Renal cortex interstitium (tissue), 11 donors: Measurements from ENCODE around the gene NFIX. TPM values are rescaled to one million over a fixed set of nuclear protein-coding genes. Genes with fewer than 3 reads are reported as not detected.

Source experiments
- DNase-seq, 11 donors: peaks; one replicate each; pipeline ENCODE4 v3.0.0-alpha.2; 2013; ENCODE audit warnings: low read depth in 9 of 11, low spot score in 4 of 11; ENCODE audit errors: extremely low read depth in 1 of 11
- polyA plus RNA-seq, 3 donors: library from polyadenylated mRNA; unstranded; fragments of 120-200 nt; gene quantifications; one replicate each; pipeline ENCODE4 v1.2.1, GENCODE V29; 2013; ENCODE audit not compliant: insufficient read length in 3 of 3

NFIX gene
- polyA plus RNA-seq, 3 donors, result 12.0 to 21.6 (median 21.3) TPM

DNA sequence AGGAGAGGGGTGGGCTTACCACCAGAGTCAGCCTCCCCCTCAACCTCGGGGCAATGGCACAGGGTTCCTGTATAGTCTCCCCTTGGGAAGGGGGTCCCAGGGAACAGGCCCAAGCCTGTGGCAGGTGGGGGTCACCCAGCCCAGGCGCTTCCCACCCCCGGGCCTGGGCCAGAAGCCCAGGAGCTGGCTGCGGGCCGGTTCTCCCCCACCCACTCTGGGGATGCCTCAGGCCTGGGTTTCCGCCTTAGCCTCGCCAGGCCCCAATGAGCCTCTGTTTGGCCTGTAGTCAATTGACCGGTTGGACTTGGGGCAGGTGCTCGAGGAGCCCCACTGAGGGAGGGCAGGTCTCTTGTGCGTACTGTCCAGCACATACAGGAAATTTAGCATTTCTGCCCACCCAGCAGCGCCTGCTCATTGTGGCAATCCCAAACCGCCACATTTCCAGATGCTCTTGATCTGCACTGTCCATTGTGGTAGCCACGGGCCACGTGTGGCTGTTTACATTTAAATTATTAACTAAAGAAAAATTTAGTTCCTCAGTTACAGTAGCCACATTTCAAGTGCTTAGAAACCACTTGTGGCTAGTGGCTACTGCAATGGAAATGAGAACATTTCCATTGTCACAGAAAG, 97.4 kb downstream of the NFIX start:
- no peak for DNase-seq

DNA sequence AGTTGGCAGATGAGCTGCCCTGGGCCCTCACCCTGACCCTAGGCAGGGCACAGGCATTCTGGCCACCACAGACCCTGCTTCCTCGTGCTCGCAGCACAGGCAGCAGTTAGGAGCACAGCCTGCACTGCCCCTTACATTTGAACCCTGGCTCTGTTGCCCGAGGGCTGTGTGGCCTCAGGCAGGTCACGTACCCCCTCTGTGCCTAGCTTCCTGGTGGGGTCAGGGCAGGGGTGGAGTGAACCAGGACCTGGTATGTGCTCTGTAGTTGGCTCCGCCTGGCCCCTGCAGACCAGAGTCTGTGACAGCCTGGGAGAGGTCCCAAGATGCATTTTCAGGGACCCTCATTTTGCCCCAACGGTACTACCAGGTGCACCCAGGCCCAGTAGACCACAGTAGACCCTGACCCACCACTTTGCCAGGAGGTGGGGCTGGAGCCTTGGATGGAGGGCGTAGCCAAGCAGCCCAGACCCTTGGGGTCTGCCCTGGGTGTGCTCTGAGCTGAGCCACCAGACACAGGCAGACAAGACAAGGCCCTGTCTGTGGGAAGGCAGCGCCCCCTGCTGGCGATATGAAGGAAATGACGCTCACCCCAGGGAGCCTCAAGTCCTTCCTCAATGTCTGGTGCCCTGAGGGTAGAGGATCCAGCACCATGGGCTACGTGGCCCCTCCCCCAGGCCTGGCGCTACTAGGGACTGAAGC, 98.3 kb downstream of the NFIX start:
- DNase-seq, result peak in 6 of 11 donors; percentile 66 to 81 (median 74)

DNA sequence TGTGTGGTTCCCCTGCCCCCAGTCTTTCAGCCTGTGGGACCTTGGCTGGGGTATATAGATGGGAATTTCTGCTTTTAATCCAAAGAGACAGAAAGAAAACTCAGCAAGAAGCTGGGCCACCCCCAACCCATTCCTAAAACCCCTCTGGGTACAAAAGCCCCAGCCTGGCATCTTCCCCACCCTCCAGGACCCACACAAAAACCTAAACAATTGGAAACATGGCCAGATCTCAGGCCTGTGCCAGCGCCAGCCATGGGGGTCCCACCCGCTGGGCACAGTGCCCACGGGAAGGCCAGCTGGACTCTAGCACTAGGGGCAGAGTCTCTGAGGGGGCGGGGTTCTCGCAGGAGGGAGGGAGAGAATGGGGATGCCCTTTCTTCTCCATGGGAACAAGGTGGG, 98.8 kb downstream of the NFIX start:
- no peak for DNase-seq

DNA sequence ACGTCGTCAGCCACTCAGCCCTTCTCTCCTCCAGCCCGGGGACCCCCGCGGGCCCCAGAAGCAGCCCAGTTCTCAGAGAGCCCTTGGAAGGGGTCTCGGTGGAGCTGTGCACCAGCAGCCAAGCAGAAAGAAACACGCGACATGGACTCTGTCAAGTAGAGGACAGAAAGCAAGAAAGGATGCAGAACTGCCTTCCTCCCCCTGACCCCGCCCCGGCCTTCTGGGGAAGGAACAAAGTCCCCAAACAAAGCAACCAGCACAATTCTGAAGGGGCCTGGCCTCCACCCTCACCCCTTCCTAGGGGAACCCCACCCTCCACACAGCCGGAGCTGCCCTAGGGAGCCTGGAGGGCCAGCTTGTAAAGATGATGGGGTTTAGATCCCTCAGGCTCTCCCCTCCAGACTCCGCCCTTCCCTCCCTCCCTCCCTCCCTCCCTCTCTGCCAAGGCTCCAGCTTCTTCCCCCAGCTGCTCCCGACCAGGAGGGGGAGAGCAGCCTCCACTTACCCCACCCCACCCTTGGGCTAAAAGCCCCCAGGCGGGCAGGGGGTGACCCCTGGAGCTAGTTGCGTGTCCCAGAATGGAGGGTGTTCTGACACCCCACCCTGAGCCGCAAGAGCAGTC, 99.6 kb downstream of the NFIX start:
- DNase-seq, result no peak

DNA sequence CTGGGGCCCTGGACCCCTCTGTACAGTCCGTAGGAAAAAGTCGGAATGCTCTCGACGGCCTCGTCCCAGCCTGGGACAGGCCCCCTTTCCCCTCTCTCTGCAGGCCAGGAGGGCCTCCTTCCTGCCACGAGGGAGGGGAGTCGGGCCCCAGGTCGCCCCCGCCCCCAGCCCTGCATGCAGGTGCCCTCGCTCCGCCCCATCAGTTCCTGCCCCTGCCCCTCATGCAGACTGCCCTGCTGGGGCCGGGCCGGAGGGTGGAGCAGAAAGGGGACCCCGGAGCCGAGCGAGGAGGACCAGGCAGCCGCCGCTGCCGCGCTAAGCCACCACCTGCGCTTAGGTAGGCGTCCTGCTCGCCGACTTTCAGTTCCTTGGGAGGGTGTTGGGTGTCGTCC, 100.1 kb downstream of the NFIX start:
- DNase-seq, result no peak

DNA sequence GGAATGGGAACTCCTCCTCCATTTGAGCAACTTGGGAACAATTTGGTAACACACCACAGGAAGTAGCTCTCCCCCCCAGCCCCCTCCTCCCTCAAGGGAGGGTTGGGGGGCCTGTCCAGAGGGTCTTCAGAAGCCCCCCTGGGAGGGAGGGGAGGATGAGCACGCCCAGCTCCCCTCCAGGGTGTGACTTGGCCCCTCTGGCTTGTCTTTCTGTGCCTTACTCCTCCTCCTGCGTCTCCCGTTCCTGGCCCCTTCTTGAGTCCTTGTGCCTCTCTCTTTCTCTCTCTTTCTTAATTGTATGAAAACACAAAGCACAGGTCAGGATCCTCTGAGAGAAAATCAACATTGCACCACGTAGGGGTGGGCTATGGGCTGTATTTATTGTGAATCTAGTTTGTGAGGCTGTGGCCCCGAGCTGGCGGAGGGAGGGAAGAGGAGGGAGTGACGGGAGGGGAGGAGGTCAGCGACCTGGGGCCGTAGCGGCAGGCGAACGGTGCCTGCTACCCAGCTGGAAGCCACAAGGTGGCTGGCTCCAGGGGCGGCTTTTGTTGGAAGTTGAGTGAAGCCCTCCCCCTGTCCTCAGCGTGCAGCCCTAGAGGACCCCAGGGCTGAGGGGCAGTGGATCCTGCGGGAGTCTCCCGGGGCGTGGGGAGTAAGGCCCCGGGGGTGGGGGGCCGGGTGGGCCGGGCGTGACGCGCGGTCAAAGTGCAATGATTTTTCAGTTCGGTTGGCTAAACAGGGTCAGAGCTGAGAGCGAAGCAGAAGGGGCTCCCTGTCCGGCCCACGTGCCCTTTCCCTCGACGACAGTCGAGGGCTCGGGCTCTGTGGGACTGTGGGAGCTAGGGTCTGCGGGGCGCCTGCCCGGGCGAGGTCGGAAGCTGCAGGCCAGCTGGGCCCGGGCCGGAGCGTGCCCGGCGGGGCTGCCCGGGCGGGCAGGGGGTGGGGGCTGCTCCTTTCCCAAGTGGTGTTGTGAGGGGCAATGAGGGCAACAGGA, 101.0 kb downstream of the NFIX start:
- DNase-seq, result no peak

DNA sequence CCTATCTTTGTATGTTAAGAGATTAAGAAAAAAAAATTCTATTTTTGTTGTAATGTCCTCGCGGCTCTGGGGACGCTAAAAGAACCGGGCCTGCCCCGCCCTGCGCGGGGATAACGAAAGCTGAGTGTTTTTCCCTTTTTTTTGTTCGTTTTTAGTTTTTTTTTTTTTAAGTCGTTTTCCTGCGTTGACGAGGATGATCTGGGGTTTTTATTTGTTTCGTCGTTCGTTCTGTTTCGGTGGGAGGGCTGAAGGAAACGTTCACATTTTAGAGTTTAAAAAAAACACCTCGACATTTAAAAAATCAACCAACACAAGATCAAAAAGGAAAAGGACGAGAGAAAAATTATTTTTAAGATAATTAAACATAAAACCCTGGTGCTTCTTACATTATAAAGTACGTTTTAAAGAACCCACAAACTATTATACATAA, 101.8 kb downstream of the NFIX start:
- DNase-seq, result no peak

DNA sequence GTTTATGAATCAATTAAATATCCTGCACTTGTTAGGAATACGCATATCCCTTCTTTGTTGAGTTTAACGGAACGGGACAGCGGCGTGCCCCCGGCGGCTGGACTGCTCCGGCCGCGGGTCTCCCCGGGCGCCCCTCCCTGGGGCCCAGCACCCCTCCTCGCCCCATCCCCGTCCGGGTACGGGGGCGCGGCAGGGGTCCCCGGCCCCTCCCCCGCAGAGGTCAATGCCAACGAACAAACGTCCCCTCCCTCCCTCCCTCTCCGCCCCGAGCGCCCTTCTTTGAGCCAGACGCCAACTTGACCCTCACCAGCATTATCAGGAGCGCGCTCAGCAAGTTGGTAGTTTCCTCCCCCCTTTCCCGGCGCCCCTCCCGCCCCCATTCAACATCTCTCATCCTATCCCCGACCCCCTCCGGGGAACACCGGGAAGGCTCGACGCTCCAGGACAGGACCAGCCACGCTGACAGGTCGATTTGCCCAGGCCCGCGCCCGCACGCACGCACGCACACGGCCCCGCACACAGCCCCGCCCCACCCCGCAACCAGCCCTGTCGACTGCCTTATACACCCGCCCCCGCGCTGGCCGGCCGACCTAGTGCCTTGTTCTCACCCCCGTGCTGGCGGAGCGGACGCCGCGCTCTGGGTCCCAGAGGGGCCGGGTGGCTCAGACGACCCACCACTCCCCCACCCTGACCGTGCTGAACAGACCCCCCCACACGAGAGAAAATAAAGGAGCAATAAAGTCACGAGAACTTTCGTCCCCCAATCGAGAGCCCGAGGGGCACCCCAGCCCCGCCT, 102.4 kb downstream of the NFIX start:
- no peak for DNase-seq

DNA sequence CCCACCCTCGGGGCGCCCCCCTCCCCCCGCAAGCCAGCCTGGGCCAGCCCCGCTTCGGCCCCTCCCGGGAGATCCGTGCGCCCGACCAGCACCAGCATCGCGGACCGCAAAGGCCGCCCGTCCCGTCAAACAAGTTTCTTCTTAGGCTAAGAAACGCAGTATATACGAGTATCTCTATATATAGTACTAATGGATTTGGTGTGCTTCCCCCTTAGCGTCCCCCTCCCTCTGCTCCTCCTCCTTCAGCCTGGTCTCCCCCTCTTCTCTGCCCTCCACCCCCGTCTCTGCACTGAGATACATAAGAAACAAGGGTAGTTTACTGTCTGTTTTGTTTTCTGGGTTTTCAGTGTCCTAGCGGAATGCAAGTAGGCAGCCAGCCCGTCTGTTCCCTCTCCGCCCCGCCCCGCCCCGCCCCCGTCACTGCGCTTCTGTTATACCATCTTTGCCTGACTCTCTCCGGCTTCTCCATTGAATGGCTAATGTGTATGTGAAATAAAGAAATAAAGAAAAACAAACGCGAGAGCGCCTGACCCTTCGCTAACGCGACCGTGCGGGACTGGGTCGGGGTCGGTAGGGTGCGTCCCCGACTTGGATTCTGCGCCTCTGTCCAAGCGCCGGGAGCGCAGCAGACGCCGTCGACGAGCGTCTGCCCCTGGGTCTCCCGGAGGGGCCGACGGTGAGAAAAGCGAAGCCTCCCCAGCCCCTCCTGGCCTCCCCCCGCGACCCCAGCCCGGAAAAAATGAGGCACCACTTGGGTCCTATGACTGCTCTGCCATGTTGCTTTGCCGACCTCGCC, 103.2 kb downstream of the NFIX start:
- no peak for DNase-seq

DNA sequence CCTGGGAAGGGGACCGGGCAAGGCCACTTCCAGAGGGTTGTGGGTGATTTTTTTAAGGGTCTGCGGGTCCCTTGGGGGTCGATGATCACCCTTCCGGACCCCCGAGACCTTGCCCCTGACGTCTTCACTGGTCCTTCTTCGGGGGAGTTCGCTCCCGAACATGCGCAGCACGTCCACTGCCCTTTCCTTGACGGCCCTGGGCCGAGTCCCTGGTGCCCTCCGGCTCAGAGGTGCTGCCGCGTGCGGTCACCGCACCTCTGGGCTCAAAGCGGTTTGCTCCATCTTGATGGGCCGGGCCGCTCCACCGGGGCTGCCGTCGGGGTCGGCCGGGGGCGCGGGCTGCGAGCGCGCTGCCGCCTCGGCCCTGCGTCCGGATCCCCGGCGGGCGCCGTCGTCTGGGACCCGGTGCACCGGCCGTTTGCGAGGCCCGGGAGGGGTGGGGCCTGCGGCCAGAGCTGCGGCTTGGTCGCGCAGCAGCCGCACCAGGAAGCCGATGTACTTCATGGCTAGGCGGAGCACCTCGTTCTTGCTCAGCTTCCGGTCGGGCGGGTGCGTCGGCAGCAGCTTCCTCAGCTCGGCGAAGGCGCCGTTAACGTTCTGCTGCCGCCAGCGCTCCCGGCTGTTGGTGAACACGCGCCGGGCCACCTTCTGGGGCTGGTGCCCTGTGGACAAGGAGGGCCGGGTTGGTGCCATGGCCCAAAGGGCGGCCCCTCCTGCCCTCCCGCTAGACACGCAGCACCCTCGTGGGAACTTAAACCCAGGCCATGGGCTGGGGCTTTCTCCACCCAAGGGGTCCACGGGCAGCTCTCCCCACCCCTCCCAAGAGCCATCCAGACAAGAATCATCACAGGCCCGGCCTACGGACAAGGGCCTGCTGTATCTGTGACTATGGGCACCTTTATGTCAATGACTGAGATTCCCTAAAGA, 104.1 kb downstream of the NFIX start:
- DNase-seq, result no peak

DNA sequence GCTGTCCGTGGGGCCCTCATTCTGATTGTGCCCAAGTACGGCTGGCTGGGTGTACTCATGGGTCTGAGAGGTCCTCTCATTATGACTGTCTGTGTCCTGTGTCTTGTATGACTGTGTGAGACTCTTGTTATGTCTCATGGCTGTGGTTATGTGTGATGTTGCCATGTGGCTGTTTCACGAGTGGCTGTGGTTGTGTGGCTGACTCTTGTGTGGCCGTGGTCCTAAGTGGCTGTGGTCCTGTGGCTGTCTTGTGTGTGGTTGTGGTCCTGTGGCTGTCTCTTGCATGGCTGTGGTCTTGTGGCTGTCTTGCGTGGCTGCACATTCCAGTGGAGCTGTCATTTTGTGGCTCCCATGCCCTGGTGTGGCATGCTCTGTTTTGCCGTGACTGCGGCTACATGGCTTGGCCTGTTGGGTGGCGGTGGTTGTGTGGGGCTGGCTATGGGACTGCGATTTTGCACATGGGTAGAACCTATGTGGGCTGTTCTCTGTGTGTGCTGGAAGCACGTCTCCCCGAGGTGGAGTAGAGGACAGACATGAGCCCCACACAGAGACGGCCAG, 104.8 kb downstream of the NFIX start:
- no peak for DNase-seq

DNA sequence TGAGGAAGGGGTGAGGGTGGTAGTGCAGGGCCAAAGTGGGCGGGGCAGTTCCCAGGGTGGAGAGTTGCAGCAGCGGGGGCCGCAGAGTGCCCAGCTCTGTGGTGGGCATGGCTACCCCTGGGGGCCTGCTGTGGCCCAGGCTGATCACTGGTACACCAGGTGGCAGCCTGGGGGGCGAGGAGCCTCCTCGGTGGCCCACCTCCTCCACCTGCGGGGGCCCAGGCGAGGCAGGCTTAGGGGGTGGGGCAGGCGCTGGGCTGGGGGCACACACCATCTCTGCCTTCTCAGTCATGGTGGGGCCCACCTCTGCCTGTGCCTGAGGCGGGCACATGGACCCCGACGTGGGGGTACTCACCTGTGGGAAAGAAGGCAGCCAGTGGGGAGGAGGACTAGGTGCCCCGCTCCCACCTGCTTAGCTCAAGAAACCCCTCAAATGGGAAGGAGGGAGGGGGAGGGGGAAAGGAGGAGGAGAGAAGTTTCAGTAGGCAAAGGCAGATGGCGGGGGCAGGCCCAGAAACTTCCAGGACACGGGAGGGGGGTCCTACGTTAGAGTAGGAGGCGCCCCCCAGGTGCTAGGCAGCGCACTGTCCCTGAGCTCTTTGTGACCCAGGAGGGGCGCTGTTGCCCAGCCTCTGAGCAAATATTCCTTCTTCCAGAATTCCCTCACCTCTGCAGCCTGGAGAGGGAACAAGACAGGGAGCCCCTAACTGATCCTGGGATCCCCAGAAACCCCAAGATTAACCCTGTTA, 105.7 kb downstream of the NFIX start:
- DNase-seq, result no peak

DNA sequence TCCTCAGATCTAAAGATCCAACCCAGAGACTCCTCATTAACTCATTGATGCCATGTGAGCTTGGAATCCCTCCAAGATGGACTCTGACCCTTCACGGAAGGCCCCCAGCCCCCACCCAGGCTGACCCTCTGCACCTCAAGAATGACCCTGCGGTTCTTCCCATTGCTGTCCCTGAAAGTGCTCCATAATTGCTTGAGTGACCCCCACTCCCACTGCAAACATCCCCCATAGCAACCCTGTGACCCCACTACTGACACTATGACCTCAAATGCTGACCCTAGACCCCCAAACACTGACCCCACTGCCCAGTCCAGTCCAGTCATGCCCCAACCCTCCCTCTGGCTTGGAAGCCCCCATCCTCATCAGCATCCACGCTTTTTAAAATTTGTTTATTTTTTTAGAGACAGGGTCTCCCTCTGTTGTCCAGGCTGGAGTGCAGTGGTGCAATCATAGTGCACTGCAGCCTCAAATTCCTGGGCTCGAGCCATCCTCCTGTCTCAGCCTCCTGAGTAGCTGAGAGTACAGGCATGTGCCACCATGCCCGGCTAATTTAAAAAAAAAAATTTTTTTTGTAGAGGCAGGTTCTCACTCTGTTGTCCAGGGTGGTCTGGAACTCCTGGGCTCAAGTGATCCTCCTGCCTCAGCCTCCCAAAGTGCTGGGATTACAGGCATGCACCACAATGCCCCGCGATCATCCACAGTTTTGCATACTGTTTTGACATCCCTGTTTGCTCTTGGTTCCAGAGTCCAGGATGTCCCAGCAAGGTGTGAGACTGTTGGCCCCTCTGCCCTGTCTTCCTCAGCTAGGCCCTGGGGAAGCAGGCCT, 106.5 kb downstream of the NFIX start:
- DNase-seq, result no peak

DNA sequence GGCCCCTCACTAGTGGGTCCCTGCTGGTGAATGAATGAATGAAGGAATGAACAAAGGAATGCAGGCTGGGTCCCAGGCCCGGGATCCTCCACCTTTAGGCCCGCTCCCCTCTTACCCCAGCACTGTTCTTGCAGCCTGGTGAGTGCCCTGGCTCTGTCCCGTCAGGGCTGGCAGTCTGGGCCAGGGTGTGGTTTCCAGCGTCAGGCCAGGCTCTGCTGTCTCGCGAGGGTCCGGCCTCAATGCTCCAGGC, 107.1 kb downstream of the NFIX start:
- DNase-seq, result no peak
